GM13977 (cell line): ENCODE results near the gene TMEM266.

Experiments
- DNase-seq: peaks from one replicate; pipeline ENCODE4 v3.0.0; 2012; ENCODE audit warnings: low spot score
- CTCF ChIP-seq: IDR thresholded peaks from 2 replicates; pipeline ENCODE4 v1.5.1; 2012; ENCODE audit warnings: mild to moderate bottlenecking, control low read depth; ENCODE audit not compliant: insufficient read depth; ENCODE audit errors: extremely low read depth, missing control alignments
- in situ Hi-C: fragments of 300-500 bp; cut with MboI; formaldehyde crosslinking; loops from one replicate; pipeline ENCODE4 v1.12.0; 2022; ENCODE audit warnings: low sequenced_read_pairs, low pct_unique_long_range_greater_than_20kb, mixed read lengths, inconsistent platforms; ENCODE audit not compliant: unreplicated experiment

TMEM266 gene

GRCh38 chr15:76078285-76078877, 18.6 kb downstream of the TMEM266 start:
- no peak for TF ChIP-seq CTCF
- in situ Hi-C loops: no loop called here

GRCh38 chr15:76084256-76084655, 24.5 kb downstream of the TMEM266 start:
- in situ Hi-C loops: no loop called here
- TF ChIP-seq CTCF: no peak
- no peak for DNase-seq

More at GRCh38 chr15:76078285-76078877, 18.6 kb downstream of the TMEM266 start:
- no peak for DNase-seq

GRCh38 chr15:76098685-76099084, 38.9 kb downstream of the TMEM266 start:
- no peak for TF ChIP-seq CTCF
- DNase-seq: no peak
- in situ Hi-C loops: no loop called here

GRCh38 chr15:76099388-76099787, 39.6 kb downstream of the TMEM266 start:
- no peak for DNase-seq
- in situ Hi-C loops: no loop called here
- TF ChIP-seq CTCF: no peak

GRCh38 chr15:76100361-76100760, 40.6 kb downstream of the TMEM266 start:
- in situ Hi-C loops: no loop called here
- no peak for TF ChIP-seq CTCF

GRCh38 chr15:76101655-76102054, 41.9 kb downstream of the TMEM266 start:
- no peak for TF ChIP-seq CTCF
- in situ Hi-C loops: no loop called here
- DNase-seq: no peak

More at GRCh38 chr15:76100361-76100760, 40.6 kb downstream of the TMEM266 start:
- DNase-seq: no peak
